DOHH2 (cell line): ENCODE results near the gene ELP1.

Experiments
- CTCF ChIP-seq: fragments of 200-600 bp; sonication (generic); IDR thresholded peaks from one replicate; pipeline ENCODE4 v1.5.1; 2014; ENCODE audit warnings: antibody characterized with exemption, mild to moderate bottlenecking, low read depth, low read length; ENCODE audit not compliant: poor library complexity, severe bottlenecking
- EZH2phosphoT487 ChIP-seq: fragments of 200-600 bp; sonication (generic); IDR thresholded peaks from 2 replicates; pipeline ENCODE4 v1.6.1; 2017; ENCODE audit warnings: borderline replicate concordance, mild to moderate bottlenecking, antibody characterized with exemption, low read length, moderate library complexity, mixed read lengths

- TF ChIP-seq CTCF (no peak), EZH2phosphoT487 (no peak)
These were observed 39.5 kb downstream of the ELP1 start for GRCh38 chr9:108894225-108894997.
